LNCaP clone FGC (cell line): Measurements from ENCODE around the gene CHD2.

ENCODE experiments used
- DNase-seq: peaks from one replicate; pipeline ENCODE4 v3.0.0-alpha.2; 2011; ENCODE audit warnings: low read depth
- H3K4me3 ChIP-seq: 2 replicates; pipeline ENCODE4 v1.5.1; 2011; ENCODE audit warnings: mild to moderate bottlenecking, low read depth, low read length, control low read depth
- CTCF ChIP-seq: IDR thresholded peaks from 2 replicates; pipeline ENCODE4 v1.5.1; 2012; ENCODE audit warnings: mild to moderate bottlenecking; ENCODE audit not compliant: control insufficient read depth, insufficient read depth; ENCODE audit errors: extremely low read depth

CHD2 gene

GRCh38 chr15:92970656-92971055 is 70.5 kb downstream of the CHD2 start:
- H3K4me3 ChIP-seq = no peak overlapping the region
- no peak for DNase-seq
- TF ChIP-seq CTCF = no peak

GRCh38 chr15:92971081-92971480 is 71.0 kb downstream of the CHD2 start:
- no peak for TF ChIP-seq CTCF
- no peak overlapping the region for H3K4me3 ChIP-seq
- DNase-seq = no peak

DNA sequence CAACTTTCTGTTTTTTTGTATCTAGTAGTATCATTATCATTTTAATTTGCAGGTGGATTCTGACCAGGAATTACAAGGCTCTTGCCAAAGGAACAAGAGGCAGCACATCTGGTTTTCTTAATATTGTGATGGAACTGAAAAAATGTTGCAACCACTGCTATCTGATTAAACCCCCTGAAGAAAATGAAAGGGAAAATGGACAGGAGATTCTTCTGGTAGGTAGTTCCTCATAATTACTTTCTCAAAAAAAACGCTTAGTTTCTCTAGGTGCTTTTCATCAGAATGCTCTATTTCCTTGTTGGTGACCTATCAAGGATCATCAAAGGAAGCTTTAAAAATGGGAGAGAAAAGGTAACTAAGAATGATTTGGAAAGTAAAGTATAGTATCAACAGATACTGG is 71.6 kb downstream of the CHD2 start:
- H3K4me3 ChIP-seq = no peak overlapping the region
- no peak for TF ChIP-seq CTCF
- no peak for DNase-seq

GRCh38 chr15:92974183-92974915 is 74.2 kb downstream of the CHD2 start:
- no peak for TF ChIP-seq CTCF
- H3K4me3 ChIP-seq = no peak overlapping the region
- DNase-seq = no peak

- DNase-seq = no peak
- H3K4me3 ChIP-seq = no peak overlapping the region
- no peak for TF ChIP-seq CTCF
These were observed 79.0 kb downstream of the CHD2 start for GRCh38 chr15:92979011-92979701.

DNA sequence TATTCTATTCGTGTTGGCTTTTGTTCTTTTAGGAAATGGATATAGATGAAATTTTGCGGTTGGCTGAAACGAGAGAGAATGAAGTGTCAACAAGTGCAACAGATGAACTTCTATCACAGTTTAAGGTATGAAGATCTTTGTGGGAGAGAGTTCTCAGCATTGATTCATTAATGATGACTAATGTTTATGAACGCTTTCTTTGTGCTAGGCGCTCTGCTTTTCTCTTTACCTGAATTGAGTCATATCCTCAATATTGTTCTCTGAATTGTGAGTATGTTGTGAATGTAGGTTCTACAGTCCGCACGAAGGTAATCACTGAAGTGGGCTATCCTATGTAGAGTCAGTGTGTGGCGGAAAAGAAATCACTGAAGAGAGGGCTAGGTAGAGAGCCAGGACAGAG is 81.2 kb downstream of the CHD2 start:
- TF ChIP-seq CTCF = no peak
- no peak for DNase-seq
- H3K4me3 ChIP-seq = no peak overlapping the region
